Activated CD8-positive, alpha-beta memory T cell treated with anti-CD3 and anti-CD28 coated beads, Interleukin-2, amount 50 U/mL, for 24 hours (primary cell): ENCODE results near the gene XAB2.
A peak's percentile ranks its signal among the peaks of the same experiment; 100 is the strongest.

Source experiments
- DNase-seq: peaks from one replicate; pipeline ENCODE4 v3.0.0-alpha.2; 2020; ENCODE audit errors: extremely low read depth

XAB2 gene

GRCh38 chr19:7629347-7630054 lies at the start of gene XAB2, which contains the start of gene PET100:
XAB2 (minus strand) TSS chr19:7629545; CDS start chr19:7629527, 18 bp downstream.
PET100 (plus strand) TSS chr19:7629793; CDS start chr19:7629834, 41 bp downstream.
- DNase-seq = peak; percentile 89

- no peak for DNase-seq
Measured at GRCh38 chr19:7677669-7678311, 48.4 kb upstream of the XAB2 start.

DNA sequence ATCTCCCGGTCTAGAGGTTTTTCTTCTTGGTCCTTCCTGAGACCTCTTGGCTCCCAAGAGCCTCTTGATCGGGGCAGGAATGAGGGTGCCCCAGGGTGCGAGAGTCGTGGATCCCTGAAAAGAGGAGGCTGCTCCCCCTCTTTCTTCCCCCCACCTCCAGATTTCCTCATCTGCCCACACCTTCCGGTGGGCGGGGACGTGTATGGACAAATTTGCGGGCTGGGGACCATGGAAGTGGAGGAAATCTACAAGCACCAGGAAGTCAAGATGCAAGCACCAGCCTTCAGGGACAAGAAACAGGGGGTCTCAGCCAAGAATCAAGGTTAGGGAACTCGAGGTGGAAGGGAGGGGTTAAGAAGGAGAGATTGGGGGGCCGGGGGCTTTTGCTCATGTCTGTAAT lies 47.5 kb upstream of the XAB2 start, which contains the start of gene MCEMP1:
TSS of gene MCEMP1 (plus strand) at position 237 of the 400 bp plus-strand sequence. CDS start at position 268, 31 bp downstream.
- DNase-seq = no peak

DNA sequence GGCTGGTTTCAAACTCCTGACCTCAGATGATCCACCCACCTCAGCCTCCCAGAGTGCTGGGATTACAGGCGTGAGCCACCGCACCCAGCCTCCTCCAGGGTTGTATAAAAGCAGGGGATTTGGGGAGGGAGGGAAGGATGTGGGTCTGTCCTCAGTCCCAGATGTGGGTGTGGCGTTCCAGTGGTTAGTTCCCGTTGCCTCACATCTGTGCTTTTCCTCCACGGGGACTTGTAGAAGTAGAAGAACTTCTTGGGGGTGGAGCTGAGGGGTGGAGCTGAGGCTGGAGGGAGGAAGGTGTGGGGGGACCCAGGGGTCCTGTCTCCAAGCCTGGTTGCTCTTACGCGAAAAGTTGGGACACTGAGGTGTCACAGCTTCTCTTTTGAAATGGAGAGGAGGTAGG lies 47.0 kb upstream of the XAB2 start:
- no peak for DNase-seq

- no peak for DNase-seq
Measured at GRCh38 chr19:7674010-7675005, 45.0 kb upstream of the XAB2 start.

DNA sequence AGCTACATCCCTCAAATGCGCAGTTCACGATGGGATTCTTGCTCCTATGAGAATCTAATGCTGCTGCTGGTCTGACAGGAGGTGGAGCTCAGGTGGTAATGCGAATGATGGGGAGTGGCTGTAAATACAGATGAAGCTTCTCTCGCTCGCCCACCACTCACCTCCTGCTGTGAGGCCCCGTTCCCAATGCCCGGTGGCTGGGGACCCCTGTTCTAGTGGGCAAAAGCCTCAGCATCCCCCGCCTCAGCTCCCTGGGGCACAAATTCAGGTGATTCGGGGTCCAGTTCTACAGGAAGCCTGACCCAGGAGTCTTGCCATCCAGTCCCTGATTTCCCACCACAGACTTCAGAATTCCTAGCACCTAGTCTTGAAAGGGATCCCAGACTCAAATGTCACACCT lies 43.2 kb upstream of the XAB2 start:
- DNase-seq = no peak

DNA sequence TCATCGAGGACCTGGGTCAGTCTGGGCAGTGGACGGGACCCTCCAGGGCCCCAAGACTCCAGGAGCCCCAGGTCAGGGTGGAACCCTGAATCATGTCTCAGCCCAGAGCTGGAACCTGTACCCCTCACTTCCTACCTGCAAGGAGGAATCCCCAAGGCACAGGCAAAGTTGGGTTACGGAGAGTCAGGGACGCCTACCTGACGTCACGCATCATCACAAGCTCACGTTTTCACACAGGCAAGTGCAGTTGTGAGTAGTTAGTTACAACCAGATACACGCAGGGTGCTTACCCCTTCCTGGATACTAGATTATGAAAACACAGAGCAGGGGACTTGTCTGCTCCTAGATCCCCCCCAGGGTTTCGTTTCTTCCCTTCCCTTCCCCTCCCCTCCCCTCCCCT lies 41.4 kb upstream of the XAB2 start:
- DNase-seq = no peak

- DNase-seq = no peak
Measured at GRCh38 chr19:7670150-7670783, 40.9 kb upstream of the XAB2 start.

DNA sequence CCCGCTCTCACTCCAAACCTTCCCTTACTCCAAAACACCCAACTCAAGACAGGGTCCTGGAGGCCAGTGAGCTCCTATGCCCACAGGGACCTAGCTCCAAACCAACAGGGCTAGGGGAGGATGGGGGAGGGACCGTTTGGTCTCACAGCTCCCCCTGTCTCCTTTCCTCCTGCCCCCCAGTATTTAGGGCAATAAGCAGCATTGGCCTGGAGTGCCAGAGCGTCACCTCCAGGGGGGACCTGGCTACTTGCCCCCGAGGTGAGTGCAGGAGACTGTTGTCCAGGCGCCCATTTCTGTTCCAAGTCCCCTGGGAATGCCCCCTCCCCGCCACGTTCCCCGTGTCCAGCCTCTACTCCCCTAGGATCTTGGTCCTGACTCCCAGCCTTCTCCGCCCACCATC lies 40.3 kb upstream of the XAB2 start:
- no peak for DNase-seq

DNA sequence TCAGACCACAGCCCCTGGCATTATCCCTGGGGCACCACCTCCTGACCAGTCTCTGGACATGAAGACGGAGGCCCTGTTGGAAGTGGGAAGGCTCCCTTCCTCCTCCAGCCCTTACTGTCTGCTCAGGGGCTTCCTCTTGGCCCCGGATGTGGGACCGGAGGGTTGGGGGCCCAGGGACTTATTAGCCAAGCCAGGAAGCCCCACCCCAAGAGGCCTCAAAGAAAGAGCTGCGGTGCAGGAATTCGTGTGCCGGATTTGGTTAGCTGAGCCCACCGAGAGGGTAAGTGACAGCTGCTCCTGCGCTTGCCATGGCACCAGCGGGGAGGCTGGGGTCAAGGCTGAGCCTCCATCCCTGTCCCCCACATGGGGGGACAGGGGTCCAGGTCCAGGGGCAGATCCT lies 39.5 kb upstream of the XAB2 start, which contains the start of gene RETN:
TSS of gene RETN (plus strand) at position 208 of the 400 bp plus-strand sequence. CDS start 278 bp downstream, outside the sequence.
- no peak for DNase-seq

DNA sequence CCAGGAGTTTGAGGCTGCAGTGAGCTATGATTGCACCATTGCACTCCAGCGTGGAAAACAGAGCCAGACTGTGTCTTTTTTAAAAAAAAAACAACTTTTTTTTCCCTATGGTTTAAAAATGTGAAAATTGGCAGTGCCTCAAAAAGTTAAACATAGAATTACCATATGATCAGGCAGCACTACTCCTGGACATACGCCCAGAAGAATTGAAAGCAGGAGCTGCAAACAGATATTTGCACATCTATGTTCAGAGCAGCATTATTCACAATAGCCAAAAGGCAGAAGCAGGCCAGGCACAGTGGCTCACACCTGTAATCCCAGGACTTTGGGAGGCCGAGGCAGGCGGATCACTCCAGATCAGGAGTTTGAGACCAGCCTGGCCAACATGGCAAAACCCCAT lies 35.7 kb upstream of the XAB2 start:
- DNase-seq = no peak

- DNase-seq = no peak
Measured at GRCh38 chr19:7663706-7664105, 34.4 kb upstream of the XAB2 start.

DNA sequence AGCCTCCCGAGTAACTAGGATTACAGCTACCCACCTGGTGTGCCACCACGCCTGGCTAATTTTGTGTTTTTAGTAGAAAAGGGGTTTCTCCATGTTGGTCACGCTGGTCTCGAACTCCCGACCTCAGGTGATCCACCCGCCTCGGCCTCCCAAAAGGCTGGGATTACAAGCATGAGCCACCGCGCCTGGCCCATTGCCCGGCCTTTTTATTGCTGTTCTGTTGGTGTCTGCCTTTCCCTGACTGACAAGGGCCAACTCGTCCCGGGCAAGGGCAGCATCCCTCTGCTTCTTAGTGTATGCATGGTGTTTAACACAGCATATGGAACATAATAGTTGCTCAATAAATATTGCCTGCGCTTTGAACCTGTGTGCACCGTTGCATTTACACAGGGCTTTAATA lies 33.3 kb upstream of the XAB2 start:
- DNase-seq = no peak

- no peak for DNase-seq
Measured at GRCh38 chr19:7661744-7662538, 32.6 kb upstream of the XAB2 start.

DNA sequence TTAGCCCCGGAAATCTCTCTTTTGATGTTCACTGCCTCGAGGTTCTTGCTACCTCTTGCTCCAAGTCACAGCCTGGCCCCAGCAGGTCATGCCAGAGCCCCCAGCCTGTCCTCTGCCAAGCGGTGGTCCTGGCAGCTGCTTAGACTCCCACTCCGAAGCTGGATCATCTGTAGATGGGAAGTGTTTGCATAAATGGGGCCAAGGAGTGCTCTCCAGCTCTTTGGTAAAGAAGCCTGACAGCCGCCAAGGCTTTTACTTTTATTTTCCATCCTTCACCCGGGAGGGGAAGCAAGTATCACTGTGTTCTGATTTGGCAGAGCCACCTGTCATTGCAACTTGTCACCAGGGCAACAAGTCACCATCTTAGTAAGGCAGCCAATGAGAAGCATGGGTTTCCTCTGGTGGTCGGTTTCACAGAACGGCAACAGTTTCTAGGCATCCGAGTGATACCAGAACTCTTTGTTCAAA lies 28.9 kb upstream of the XAB2 start:
- DNase-seq = no peak

DNA sequence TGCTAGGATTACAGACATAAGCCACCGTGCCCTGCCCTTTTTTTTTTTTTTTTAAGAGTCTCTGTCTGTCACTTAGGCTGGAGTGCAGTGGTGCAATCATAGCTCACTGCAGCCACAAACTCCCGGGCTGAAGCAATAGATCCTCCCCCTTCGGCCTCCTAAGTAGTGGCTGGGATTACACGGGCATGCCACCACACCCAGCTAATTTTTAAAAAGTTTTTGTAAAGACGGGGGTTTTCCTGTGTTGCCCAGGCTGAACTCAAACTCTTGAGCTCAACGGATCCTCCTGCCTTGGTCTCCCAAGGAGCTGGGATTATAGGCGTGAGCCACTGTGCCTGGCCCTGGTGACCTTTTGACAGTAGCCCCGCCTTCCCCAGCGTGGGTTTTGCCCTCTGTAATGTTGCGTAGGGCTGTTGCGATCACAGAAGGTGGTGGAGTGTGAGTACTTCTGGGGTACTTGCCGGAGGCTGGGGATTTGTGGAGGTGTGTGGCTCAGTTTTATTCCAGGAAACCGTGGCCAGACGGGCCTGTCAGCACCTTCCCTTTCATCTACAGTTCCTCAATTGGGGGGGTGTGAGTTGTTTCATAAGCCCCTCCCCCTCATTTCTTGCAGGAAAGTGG lies 27.9 kb upstream of the XAB2 start:
- DNase-seq = no peak

DNA sequence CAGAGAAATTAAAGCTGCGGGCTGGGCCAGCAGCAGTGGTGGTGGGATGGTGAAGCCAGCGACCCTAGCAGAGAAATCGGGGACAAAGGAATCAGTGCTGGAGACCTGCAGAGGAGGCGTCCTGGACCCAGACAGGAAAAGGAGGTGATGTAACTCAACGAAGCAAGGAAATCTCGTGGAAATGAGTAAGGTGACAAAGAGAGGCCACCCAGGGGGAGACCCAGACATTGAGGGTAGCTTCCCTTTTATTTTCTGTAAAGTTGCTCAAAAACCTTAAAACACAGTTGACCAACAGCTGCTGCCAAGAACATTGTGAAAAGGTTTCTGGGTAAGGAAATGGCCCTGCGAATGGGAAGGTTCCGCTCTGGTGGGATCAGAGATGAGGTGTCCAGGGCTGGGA lies 26.2 kb upstream of the XAB2 start:
- DNase-seq = no peak

GRCh38 chr19:7654401-7654800 lies 25.1 kb upstream of the XAB2 start:
- no peak for DNase-seq

GRCh38 chr19:7652061-7652641 lies 22.8 kb upstream of the XAB2 start:
- DNase-seq = peak; percentile 64

DNA sequence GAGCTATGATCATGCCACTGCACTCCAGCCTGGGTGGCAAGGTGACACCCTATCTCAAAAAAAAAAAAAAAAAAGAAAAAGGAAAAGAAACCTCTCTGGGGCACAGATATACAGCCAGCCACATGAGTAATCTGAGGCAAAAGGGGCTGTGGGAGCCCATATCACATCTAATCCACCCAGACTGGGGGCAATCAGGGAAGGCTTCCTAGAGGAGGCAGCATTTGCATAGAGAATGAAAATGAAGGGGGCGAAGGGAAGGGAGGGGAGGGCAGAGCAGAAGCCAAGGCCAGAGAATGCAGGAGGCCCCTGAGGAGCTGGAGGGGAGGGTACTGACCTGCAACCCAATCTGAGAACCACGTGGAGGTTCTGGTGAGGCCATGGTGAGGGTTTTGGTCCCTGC lies 20.8 kb upstream of the XAB2 start:
- DNase-seq = no peak
